Stimulated activated CD4-positive, alpha-beta T cell treated with anti-CD3 and anti-CD28 coated beads, Interleukin-2, amount 100 ng/mL, for 4 hours (primary cell): ENCODE results near the gene RECK.
A peak's percentile ranks its signal among the peaks of the same experiment; 100 is the strongest.
"Not testable (repeated sequence)": the region's sequence is repeated elsewhere in the genome, so short reads cannot be mapped to it uniquely, and the experiment has no call there.

ENCODE experiments used
- DNase-seq: peaks from one replicate; pipeline ENCODE4 v3.0.0-alpha.2; 2020; ENCODE audit warnings: low read depth

RECK gene

GRCh38 chr9:36116593-36116992, 79.9 kb downstream of the RECK start:
- DNase-seq: no peak

- no peak for DNase-seq
Measured at GRCh38 chr9:36118201-36118600, 81.5 kb downstream of the RECK start.

- DNase-seq: no peak
Measured at GRCh38 chr9:36118706-36119105, 82.0 kb downstream of the RECK start.

GRCh38 chr9:36119476-36119875, 82.8 kb downstream of the RECK start:
- DNase-seq: no peak

DNA sequence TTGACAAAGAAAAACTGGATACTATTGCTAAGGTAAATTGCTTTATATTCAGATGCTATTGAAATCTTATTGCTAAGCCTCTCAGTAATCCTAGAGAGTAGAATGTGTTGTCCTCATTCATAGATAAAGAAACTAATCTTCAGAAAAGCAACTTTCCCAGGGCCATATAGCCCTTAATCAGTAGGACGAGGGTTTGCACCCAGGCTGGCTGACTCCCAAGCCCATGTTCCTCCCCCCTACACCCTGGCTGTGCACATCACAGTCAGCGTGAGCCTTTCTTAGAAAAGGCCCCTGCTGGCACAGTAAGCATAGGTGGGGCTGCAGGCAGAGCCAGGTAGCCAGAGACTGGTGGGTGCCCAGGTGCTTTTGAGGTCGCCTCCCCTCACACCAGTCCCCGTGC, 84.0 kb downstream of the RECK start:
- no peak for DNase-seq

GRCh38 chr9:36121971-36122370, 85.3 kb downstream of the RECK start:
- no peak for DNase-seq

DNA sequence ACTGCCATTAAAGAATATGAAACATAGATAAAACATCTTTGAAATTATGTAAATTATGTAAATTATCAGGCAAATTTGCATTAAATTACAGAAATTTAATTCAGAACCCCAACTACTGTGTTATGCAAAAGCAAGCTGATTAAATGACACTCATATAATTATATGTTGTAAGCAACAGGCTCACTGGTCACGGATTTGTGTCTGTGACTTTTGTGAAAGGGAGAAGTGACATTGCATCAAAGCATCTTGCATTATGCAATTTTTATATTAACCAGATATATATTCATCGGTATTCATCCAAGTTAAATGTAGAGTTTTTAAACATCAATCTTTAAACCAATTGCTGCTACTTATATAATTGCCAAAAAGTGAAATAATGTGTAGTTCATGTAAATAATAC, 86.8 kb downstream of the RECK start:
- DNase-seq: no peak

DNA sequence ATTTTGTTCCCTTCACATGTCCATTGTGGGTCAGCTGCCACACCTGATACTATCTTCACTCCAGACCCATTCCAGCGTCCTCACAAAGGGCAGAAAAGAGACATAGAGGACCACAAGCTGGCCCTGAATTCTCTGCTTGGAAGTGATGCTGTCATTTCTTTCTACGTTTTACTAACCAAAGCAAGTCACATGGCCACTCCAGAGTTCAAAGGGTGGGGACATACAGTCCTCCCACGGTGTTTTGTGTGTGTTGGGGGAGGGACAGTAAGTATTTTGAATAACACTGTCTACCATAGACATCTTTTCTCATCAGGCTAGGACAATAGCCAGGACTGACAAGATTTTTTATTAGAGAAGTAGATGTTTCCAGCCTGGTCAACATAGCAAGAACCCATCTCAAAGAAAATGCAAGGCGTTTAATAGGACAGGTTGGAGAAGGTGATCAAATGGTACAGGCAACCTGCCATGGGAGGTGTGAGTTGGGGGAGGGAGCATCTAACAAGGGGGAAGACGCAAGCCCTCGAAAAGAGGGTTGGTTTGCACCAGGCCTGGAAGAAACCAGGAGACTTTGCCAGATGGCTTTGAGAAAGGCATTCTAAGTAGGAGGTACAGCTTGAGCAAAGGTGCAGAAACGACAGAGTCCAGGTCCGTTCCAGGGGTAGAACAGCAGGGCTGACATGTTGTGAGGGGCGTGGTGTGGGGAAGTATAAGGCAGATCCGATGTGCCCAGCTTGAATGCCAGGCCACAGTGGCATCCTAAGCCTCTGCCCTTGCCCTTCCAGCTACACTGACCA, 88.5 kb downstream of the RECK start:
- DNase-seq: no peak

DNA sequence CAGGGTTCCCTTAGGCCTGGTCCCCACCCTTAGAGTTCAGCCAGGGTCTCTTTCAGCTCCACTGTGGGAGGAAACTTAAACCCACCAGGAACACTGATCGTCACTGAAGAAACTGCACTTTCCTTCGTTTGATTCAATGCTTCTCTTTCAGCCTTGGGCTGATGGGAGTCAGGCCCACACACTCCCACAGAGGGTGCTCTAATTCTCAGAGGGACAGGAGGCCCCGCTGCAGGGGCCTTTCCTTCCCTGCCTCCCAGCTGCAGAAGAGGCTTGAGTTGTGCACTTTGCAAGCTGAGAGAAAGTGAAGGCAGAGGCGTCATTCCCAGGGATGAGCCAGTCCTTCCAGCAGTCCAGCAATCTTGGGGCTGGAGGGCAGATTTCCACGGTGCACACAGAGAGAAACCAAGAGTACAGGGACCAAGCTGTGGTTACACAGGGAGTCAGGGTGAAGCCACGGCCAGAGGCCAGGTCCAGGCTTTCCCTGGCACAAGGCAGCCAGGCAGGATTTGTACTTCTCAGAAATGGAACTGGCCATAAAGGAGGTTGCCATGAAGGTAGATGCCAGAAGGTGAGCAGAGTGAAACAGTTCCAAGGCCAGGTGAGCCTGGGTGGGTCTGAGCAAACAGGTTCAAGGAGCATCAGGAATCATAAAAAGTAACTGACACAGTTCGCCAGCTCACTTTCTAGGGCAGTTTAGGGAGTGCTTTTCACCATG, 89.5 kb downstream of the RECK start:
- DNase-seq: no peak

- DNase-seq: no peak
Measured at GRCh38 chr9:36127652-36128244, 91.0 kb downstream of the RECK start.

DNA sequence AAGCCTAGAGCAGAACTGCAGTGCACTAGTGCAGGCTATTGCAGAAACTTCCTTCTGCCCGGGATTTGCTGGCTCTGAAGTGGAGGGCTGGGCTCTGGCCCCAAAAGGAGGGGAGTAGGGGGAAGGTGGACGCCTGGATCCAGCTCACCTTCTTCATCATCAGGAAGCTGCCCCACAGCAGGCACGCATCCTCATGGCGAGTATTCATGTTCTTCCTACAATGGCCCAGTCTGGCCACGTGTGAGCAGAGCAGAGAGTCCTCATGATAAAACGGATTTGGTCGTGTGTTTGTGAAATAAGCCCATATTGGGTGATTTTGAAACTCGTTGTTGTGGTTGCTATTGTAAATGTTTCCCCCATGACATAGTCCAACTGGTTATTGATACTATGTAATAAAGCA, 91.6 kb downstream of the RECK start:
- DNase-seq: no peak

DNA sequence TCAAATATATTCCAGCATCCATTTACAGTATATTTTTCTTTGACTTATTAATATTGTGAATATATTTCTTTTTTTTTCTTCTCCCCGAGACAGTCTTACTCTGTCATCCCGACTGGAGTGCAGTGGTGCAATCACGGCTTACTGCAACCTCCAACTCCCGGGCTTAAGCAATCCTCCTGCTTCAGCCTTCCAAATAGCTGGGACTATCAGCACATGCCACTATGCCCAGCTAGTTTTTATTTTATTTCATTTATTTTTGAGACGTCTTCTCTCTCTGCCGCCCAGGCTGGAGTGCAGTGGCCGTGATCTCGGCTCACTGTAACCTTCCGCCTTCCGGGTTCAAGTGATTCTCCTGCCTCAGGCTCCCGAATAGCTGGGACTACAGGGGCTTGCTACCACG, 92.4 kb downstream of the RECK start:
- DNase-seq: no peak

- DNase-seq: not testable (repeated sequence)
Measured at GRCh38 chr9:36131666-36132065, 95.0 kb downstream of the RECK start.

DNA sequence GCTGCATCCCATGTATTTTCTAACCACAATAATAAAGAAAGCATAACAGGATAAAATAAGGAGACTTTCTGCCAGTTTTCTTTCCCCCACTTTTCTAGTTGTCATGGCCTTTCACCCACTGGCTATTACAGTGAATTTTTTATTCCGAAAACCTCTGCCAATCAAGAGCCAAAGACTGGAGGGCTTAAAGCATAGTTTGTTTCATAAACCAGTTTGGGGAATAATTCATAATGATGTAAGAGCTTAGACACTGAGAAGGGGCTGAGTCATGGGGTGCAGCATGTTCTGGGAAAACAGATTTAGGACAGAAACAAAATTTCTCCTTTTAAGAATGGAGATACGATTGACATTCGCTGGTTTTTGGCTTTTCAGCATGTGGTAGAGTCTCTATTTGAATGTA, 95.4 kb downstream of the RECK start:
- DNase-seq: no peak

DNA sequence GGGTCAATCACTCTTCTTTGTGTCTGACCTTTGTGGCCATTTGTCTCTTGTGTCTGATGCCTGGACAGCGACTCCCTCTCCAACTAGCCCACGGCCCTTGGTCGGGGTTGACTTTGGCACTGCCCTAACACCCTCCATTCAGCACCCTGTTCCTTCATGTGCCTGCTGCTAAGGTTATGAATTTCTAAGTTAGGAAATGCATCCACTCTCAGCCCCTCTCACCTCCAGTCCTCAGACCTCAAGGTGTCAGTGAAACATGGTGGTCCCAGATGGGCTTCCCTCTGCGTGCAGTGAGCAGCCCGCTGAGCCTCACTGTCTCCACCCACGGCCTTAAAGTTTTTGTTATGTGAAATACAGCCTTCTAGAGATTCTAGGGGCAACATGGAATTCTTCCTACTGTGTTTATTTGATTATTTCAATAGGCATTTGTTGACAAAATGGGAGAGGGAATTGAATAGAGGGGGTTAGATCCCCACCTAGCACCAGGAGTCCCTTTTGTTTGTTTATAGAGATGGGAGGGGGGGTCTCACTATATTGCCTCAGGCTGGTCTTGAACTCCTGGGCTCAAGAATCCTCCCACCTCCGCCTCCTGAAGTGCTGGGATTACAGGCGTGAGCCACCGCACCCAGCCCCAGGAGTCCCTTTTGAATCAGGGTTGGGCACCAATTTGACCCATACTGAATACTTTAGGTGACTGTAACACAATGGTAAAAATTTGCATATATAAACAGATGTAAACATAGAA, 98.2 kb downstream of the RECK start:
- no peak for DNase-seq

- no peak for DNase-seq
Measured at GRCh38 chr9:36135741-36136271, 99.1 kb downstream of the RECK start.

DNA sequence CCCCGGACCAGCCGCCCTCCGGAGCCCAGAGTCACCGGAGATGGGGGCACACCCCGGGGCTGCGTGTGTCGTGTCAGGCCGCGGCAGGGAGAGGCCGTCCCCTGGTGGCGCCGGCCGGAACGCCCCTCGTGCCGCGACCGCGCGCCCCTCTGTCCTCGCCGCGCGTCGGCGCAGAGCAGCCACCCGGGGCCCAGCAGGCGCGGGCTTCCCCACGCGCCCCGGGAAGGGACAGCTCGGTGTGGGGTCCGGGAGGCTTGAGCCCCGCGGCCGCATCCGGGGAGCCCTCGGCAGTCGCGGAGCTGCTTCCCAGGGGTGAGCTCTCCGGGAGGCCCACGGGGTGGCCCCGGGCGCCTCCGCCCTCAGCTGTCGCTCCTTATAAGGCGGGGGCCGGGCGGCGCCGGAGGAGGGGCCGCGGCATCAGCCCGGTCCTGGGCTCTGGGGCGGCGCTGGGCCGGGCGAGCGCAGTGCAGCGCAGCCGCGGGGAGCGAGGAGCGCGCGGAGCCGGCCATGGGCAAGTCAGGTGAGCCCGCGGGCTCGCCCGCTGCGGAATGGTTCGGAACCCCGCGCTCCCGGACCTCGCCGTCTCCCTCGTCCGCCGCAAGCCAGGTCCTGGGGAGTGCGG, 99.7 kb downstream of the RECK start, which contains the start of gene GLIPR2:
TSS of gene GLIPR2 (plus strand) at position 462 of the 622 bp plus-strand sequence. CDS start at position 508, 46 bp downstream.
- peak; percentile 66 for DNase-seq

GRCh38 chr9:36136894-36137391, 100.2 kb downstream of the RECK start:
- DNase-seq: no peak

GRCh38 chr9:36137392-36138004, 100.8 kb downstream of the RECK start:
- DNase-seq: no peak

- DNase-seq: no peak
Measured at GRCh38 chr9:36138496-36138895, 101.8 kb downstream of the RECK start.

GRCh38 chr9:36138901-36139300, 102.2 kb downstream of the RECK start:
- DNase-seq: no peak
